Central memory CD8-positive, alpha-beta T cell (primary cell): ENCODE results near the gene CABLES1.
A peak's percentile ranks its signal among the peaks of the same experiment; 100 is the strongest.
"Not testable (repeated sequence)": the region's sequence is repeated elsewhere in the genome, so short reads cannot be mapped to it uniquely, and the experiment has no call there.

Experiments used
- ATAC-seq: fragments of 150-1000 bp; cut with Tn5 transposase; replicated peaks from 2 replicates; pipeline ENCODE4 v1.10.0; 2022; ENCODE audit warnings: mild to moderate bottlenecking, moderate FRiP score, moderate number of reproducible peaks; ENCODE audit not compliant: poor library complexity, severe bottlenecking; ENCODE audit errors: extremely low read depth
- DNase-seq, 2 donors: peaks; one replicate each; pipeline ENCODE4 v3.0.0; 2021; ENCODE audit warnings: low spot score in 2 of 2
- H3K27ac Mint-ChIP-seq: one replicate; pipeline ENCODE4 v1.8.0; 2022; ENCODE audit warnings: low read depth, mild to moderate bottlenecking, moderate library complexity, mixed read lengths
- H3K27me3 Mint-ChIP-seq: one replicate; pipeline ENCODE4 v1.8.0; 2022; ENCODE audit warnings: mixed read lengths
- H3K36me3 Mint-ChIP-seq: one replicate; pipeline ENCODE4 v1.8.0; 2022; ENCODE audit warnings: mild to moderate bottlenecking, moderate library complexity, mixed read lengths; ENCODE audit not compliant: insufficient read depth
- H3K4me1 Mint-ChIP-seq: one replicate; pipeline ENCODE4 v1.8.0; 2022; ENCODE audit warnings: mixed read lengths
- H3K4me3 Mint-ChIP-seq: one replicate; pipeline ENCODE4 v1.8.0; 2022; ENCODE audit warnings: mild to moderate bottlenecking, moderate library complexity, mixed read lengths
- H3K9me3 Mint-ChIP-seq: one replicate; pipeline ENCODE4 v1.8.0; 2022; ENCODE audit warnings: mixed read lengths

CABLES1 gene

DNA sequence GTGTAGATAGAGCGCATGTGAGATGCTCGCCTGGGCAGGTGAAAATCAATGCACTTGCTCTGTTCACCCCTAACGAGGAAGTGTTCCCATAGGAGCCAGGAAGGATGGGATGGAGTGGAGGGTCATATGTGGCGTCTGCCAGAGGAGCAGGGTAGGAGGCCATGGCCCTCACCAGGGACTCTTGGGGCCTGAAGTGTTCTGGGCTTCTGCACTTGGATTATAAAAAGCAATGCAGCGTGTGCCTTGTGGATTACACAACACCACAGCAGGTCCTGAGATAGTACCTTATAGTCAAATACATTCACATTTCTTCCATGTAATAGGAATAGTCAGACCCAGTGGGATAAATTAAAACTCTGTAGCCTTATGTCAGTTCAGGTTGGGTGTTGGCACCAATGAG is 100.1 kb downstream of the CABLES1 start:
- no peaks in the 10 kb centered on the region for H3K9me3 Mint-ChIP-seq
- H3K27ac Mint-ChIP-seq, result no peak overlapping the region
- no peaks in the 10 kb centered on the region for H3K27me3 Mint-ChIP-seq
- H3K36me3 Mint-ChIP-seq, result peaks cover 7% of the 10 kb centered on the region
- no peak for ATAC-seq
- peaks cover 18% of the 10 kb centered on the region for H3K4me1 Mint-ChIP-seq
- no peak for DNase-seq
- no peak overlapping the region for H3K4me3 Mint-ChIP-seq

DNA sequence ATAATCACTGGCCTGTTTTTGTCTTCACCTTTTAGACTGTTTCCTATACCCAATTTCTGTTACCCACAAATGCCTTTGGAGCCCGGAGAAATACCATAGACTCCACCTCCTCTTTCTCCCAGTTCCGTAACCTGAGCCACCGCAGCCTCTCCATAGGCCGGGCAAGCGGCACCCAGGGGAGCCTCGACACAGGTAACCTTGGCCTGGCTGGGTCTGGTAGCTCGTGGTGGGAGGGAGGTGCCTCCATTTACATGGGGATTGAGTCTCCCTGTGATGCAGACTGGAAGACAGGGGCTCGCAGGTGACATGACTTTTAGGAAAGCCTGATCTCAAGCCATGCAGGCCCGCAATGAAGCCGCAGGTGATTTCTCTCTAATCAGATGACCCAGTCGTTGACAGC is 100.6 kb downstream of the CABLES1 start:
- Mint-ChIP-seq H3K9me3 (no peaks in the 10 kb centered on the region), H3K4me3 (no peak overlapping the region), H3K36me3 (peaks cover 6% of the 10 kb centered on the region), H3K27me3 (no peaks in the 10 kb centered on the region), H3K27ac (no peak overlapping the region), H3K4me1 (peaks cover 18% of the 10 kb centered on the region)
- DNase-seq, result no peak
- no peak for ATAC-seq

DNA sequence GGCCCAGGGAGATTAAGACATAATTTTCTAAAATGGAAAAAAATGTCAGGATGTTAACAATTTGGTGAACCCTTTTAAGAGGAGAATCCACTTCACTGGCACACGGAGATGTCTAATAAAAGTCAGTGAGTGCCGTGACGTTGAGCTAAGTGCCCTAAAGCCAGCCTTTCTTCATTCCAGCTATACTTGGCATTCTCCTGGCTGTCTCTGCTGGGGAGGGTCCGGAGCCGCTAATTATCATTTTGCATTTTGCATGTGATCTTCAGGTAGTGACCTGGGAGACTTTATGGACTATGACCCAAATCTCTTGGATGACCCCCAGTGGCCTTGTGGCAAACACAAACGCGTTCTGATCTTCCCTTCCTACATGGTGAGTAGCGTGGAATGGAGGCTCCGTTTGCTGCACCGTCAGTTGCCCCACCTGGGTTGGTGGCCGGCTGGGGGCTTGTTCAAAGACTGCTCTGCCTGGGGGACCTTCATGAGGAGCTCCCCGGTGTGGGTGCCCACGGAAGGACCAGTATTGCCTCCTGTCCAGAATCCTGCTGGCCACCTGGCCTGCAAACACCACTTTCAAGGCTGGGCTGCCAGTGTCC is 101.7 kb downstream of the CABLES1 start:
- no peaks in the 10 kb centered on the region for H3K9me3 Mint-ChIP-seq
- no peak overlapping the region for H3K27ac Mint-ChIP-seq

DNA sequence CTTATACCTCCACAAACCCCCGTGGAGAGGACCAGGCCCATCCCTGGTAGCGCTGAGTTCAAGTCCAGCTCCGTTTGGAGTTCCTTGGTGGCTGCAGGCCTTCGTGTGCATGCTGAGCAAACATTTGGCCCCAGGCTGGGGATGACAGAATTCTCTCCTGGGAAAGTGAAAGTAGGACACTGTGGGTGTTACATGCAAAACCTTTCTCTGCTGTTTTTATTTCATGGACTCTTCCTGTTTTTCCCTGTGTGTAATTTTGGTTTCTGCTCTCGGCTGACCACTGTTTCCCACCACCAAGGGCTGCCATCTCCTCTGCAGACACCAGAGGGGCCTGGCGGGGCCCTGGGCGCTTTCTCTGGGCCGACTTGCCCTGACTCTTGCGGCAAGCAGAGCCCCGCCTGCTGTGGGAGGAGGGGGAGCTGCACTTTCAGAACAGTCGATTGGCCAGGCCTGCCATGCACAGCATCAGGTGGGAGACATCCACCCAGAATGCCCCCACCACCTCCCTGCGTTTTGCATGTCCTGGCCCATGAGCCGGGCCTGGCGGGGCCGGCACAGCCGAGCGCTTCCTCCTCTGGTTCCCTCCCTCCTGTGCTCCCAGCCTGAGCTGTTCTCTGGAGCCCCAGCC is 102.4 kb downstream of the CABLES1 start:
- DNase-seq (no peak), ATAC-seq (no peak)
- no peaks in the 10 kb centered on the region for H3K27me3 Mint-ChIP-seq
- H3K4me3 Mint-ChIP-seq, result peak overlapping the region; percentile 58
- peak overlapping the region; percentile 25 for H3K27ac Mint-ChIP-seq
- H3K4me1 Mint-ChIP-seq, result peaks cover 4% of the 10 kb centered on the region
- peaks cover under 1% of the 10 kb centered on the region for H3K36me3 Mint-ChIP-seq
- H3K9me3 Mint-ChIP-seq, result no peaks in the 10 kb centered on the region

More for the DNA sequence above, 101.7 kb downstream of the CABLES1 start:
- Mint-ChIP-seq H3K36me3 (peaks cover 3% of the 10 kb centered on the region), H3K27me3 (no peaks in the 10 kb centered on the region), H3K4me1 (peaks cover 11% of the 10 kb centered on the region), H3K4me3 (no peak overlapping the region)
- DNase-seq, result no peak
- ATAC-seq, result no peak

DNA sequence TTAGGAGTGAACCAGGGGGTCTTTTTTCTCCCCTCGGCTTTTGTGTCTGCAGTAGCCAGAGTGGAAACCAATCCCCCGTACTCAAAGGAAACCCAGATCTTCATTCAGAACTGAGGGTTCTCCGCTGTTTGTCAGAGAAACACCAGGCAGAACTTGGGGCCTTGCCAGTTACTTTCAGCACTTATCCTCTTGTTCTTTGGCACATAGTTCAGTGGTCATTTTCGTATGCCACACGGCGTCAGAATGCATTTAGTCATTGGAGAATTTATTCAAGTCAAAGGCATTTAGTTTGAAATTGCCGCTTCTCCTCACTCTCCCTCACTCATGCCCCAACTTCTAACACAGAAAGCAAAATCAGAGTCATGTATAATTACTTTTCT is 102.9 kb downstream of the CABLES1 start:
- ATAC-seq (no peak), DNase-seq (no peak)
- no peaks in the 10 kb centered on the region for H3K9me3 Mint-ChIP-seq
- peak overlapping the region; percentile 25 for H3K27ac Mint-ChIP-seq
- no peaks in the 10 kb centered on the region for H3K36me3 Mint-ChIP-seq
- H3K4me3 Mint-ChIP-seq, result peak overlapping the region; percentile 58
- no peaks in the 10 kb centered on the region for H3K27me3 Mint-ChIP-seq
- no peaks in the 10 kb centered on the region for H3K4me1 Mint-ChIP-seq

DNA sequence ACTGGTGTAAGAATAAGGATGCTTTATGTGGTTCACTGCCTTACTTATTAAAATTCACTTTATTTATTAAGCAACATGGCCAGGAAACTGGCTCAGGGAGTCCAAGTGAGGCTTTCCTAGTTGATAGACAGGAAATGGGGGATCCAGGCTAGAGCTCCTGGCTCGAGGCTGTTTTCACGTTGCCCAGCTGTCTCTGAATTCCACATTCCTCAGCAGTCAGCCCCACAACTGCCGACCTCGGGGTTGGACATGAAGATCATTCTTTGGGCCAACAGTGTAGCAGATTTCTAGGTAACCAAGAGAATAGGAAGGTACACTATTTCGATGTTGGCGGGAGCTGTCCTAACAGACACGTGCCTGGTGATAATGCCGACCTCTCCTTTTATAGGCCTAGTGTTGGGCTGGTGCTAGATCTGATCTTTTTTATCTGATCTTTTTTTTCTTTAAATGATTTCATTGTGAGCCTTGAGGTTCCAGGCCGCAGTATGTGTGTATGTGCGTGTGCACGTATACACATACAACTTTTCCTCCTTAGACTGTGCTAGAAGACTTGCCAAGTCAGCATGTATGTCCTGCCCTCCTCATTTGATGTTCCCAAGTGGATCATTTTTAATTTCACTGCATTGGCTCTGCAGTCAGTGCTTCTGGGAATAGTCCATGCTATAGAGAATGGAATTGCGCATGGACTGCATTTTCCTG is 103.5 kb downstream of the CABLES1 start:
- no peak for DNase-seq
- peak overlapping the region; percentile 25 for H3K27ac Mint-ChIP-seq

DNA sequence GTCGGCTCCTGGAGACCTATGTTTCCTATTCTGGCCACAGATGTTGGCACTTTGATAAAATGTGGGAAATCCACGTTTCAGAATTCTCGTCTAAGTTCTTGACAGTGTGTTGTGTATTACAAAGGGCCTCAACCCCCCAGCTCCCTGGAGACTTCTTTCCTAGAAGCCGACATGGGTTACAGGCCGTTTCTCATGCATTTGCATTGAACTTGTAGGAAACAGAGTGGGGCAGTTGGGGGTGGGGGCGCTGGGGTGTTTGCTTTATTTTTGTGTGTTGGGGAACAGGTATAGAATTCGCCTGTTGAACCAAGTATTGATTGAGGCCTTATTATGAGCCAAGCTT is 104.0 kb downstream of the CABLES1 start:
- Mint-ChIP-seq H3K4me1 (no peaks in the 10 kb centered on the region), H3K27me3 (no peaks in the 10 kb centered on the region), H3K9me3 (no peaks in the 10 kb centered on the region), H3K4me3 (no peak overlapping the region), H3K36me3 (no peaks in the 10 kb centered on the region), H3K27ac (no peak overlapping the region)
- DNase-seq (no peak), ATAC-seq (no peak)

More for the DNA sequence above, 103.5 kb downstream of the CABLES1 start:
- Mint-ChIP-seq H3K4me1 (no peaks in the 10 kb centered on the region), H3K27me3 (no peaks in the 10 kb centered on the region), H3K9me3 (no peaks in the 10 kb centered on the region), H3K4me3 (peak overlapping the region; percentile 58), H3K36me3 (no peaks in the 10 kb centered on the region)
- ATAC-seq, result no peak

DNA sequence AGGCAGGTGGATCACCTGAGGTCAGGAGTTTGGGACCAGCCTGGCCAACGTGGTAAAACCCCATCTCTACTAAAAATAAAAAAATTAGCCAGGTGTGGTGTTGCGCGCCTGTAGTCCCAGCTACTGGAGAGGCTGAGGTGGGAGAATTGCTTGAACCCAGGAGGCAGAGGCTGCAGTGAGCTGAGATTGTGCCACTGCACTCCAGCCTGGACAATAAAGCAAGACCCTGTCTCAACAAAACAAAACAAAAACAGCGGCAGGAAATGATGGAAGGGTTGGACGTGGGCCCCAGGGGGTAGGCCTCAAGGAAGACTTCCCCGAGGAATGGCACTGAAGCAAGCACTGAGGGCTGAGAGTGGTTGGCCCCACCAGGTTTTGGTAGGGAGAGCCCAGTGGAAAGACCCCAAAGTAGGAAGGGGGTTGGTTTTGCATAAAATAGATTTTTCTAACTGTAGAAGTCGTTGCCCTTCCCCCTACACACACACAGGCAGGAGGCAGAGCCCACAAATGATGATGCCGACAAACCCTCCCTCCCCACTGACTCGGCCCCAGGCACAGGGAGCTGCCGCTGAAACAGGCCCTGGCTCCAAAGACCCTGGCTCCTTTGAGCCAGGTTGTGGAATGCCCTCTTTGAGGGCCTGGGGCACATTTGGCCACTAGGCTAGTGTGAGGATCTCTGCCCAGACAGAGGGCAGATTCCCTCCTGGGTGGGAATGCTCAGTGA is 104.8 kb downstream of the CABLES1 start:
- Mint-ChIP-seq H3K9me3 (no peaks in the 10 kb centered on the region), H3K4me1 (no peaks in the 10 kb centered on the region), H3K4me3 (no peak overlapping the region), H3K27me3 (no peaks in the 10 kb centered on the region), H3K36me3 (no peaks in the 10 kb centered on the region), H3K27ac (no peak overlapping the region)
- ATAC-seq, result no peak
- no peak for DNase-seq

DNA sequence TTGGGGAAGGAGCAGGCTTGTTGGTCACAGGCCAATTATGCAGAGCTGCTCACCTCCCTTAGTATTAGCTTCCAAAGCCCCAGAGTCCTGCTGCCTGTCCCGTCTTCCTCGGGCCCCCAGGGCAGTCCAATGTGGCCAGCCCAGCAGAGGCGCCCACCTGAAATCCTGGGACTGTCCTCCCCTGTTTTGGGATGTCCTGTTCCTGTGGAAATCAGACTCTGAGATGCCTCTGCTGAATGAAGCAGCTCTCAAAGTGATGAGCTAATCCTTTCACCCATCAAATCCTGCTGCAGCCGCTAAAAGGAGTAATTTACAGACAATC is 105.3 kb downstream of the CABLES1 start:
- Mint-ChIP-seq H3K4me1 (no peaks in the 10 kb centered on the region), H3K27me3 (no peaks in the 10 kb centered on the region), H3K4me3 (no peak overlapping the region), H3K9me3 (no peaks in the 10 kb centered on the region), H3K27ac (no peak overlapping the region), H3K36me3 (no peaks in the 10 kb centered on the region)
- DNase-seq, result no peak
- ATAC-seq, result no peak

DNA sequence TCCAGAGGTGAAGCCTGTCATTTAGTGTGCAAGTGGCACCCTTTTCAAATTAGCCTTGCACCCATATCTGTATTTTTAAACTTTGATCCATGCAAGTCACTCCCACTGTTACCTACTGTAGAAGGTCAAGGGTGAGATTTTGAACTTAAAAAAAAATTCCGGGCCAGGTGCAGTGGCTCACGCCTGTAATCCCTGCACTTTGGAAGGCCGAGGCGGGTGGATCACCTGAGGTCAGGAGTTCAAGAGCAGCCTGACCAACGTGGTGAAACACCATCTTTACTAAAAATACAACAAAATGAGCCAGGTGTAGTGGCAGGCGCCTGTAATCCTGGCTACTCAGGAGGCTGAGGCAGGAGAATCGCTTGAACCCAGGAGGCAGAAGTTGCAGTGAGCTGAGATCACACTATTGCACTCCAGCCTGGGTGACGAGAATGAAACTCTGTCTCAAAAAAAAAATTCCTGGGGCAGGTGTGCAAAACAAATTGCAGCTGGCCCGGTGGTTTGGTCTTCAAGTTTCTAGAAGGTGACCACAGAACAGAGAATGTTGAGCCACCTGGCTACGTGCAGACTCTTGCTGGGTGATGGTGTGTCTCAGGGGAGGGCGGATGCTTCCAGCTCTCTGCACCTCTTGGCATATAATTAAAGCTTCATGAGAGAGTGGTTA is 106.7 kb downstream of the CABLES1 start:
- H3K27me3 Mint-ChIP-seq, H3K4me1 Mint-ChIP-seq, H3K27ac Mint-ChIP-seq, DNase-seq, ATAC-seq, H3K4me3 Mint-ChIP-seq, H3K36me3 Mint-ChIP-seq, H3K9me3 Mint-ChIP-seq: not testable (repeated sequence)

DNA sequence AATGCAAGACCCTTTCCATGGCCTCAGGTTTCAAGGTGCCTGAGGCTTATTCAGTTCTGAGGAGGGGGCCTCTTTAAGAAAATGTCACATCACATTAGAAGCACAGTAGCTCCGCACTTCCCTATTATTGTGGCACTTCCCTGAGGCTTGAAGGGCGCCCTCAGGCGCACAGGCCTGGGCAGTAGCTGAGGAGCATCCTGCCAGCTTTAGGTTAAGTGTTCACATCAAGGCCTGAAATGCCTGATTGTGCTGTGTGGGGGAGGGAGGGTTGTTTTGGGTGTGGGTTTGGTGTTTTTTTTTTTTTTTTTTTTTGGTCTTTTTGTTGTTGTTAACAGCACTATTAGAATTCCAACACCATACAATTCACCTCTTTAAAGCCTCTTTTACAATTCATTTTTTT is 107.9 kb downstream of the CABLES1 start:
- Mint-ChIP-seq H3K27me3 (no peaks in the 10 kb centered on the region), H3K9me3 (no peaks in the 10 kb centered on the region), H3K27ac (no peak overlapping the region), H3K4me3 (no peak overlapping the region), H3K36me3 (no peaks in the 10 kb centered on the region), H3K4me1 (no peaks in the 10 kb centered on the region)
- DNase-seq (no peak), ATAC-seq (no peak)

DNA sequence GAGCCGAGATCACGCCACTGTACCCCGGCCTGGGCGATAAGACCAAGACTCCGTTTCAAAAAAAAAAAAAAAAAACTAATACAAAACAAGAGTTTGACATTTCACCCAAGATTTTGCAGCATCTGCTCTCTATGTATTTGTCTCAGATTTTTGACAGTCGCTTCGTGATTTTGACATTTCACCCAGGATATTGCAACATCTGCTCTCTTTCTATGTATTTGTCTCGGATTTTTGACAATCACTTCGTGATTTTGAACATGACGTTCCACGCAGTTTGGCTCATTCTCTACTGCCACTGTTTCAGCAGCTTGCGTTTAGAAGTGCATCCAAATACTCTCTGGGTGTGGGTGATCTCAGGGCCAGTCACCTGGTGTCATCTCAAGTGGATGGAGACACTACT is 108.5 kb downstream of the CABLES1 start:
- Mint-ChIP-seq H3K4me3 (no peak overlapping the region), H3K9me3 (no peaks in the 10 kb centered on the region), H3K4me1 (no peaks in the 10 kb centered on the region), H3K36me3 (no peaks in the 10 kb centered on the region), H3K27me3 (no peaks in the 10 kb centered on the region), H3K27ac (no peak overlapping the region)
- no peak for ATAC-seq
- no peak for DNase-seq
